Body of pancreas (tissue), 4 donors: ENCODE data around the gene ARHGEF11.

Experiments used
- POLR2A ChIP-seq, 3 donors: fragments of 450-650 bp; IDR thresholded peaks; one replicate each; pipeline ENCODE4 v1.6.1; 2016; ENCODE audit warnings: antibody characterized with exemption in 3 of 3, mild to moderate bottlenecking in 2 of 3
- TF ChIP-seq, protein P1 (sequence below), 7 experiments: fragments of 450-650 bp in 4 of 7; fragments of 200-600 bp in 3 of 7; sonication (generic) in 3 of 7; IDR thresholded peaks; one replicate each; pipeline ENCODE4 v1.5.1; 2016 to 2019; ENCODE audit warnings: antibody characterized with exemption in 7 of 7

DNA sequence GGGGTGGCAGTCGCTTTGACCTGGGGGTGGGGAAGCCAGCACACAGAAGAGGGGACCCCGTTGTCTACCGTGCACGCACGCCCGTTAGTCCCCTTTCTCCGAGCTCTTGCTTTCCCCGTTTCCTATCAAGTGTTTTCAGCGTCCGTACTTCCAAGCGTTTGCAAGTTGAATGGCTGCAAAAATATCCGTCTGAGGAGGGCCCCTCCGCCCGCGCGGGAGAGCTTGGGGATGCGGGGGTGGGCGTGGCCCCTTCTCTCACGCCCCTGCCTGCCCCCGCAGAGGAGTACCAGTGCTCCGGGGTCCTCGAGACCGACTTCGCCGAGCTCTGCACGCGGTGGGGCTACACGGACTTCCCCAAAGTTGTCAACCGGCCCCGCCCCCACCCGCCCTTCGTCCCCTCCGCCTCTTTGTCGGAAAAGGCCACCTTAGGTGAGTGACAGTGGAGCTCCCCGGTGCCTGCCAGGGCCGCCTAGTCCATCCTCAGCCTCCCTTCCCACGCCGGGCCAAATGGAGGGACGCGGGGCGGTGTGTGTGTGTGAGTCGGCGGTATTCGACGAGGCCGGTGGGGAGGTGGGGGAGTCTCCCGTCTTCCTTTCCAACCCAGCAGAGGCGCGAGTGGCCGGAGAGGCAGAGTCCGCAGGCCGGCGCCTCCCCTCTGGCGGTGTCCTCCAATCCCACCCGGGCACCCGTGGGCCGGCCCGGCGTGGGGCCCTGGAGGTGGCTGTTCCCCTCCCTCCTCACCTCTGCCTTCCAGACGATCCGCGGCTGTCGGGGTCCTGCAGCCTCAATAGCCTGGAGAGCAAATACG lies 121.7 kb downstream of the ARHGEF11 start:
- TF ChIP-seq POLR2A (IDR thresholded peaks at IDR 0.05) = no peak
- TF ChIP-seq, protein P1, sequence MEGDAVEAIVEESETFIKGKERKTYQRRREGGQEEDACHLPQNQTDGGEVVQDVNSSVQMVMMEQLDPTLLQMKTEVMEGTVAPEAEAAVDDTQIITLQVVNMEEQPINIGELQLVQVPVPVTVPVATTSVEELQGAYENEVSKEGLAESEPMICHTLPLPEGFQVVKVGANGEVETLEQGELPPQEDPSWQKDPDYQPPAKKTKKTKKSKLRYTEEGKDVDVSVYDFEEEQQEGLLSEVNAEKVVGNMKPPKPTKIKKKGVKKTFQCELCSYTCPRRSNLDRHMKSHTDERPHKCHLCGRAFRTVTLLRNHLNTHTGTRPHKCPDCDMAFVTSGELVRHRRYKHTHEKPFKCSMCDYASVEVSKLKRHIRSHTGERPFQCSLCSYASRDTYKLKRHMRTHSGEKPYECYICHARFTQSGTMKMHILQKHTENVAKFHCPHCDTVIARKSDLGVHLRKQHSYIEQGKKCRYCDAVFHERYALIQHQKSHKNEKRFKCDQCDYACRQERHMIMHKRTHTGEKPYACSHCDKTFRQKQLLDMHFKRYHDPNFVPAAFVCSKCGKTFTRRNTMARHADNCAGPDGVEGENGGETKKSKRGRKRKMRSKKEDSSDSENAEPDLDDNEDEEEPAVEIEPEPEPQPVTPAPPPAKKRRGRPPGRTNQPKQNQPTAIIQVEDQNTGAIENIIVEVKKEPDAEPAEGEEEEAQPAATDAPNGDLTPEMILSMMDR (IDR thresholded peaks at IDR 0.05) = no peak
